Measurements from ENCODE around the gene SRI.

DNA sequence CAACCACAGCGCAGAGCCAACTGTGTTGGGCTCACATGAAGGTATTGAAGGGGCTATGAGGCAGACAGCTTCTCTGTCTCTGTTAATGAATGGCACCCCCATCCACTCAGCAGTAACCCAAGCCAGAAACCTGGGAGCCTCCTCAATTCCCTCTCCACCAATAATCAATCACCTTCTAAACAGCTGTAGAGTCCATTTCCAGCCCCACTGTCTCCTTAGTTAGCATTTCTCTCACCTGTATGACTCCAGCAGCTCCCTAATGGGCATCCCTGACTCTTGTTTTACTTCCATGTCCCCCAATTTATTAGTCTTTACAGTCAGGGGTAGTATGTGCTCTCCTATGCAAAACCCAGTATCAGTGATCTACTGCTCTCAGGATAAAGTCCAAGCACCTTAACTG lies 6.9 kb downstream of the SRI start:
- TF ChIP-seq CTCF (IDR thresholded peaks at IDR 0.05) (no peak), POLR2AphosphoS5 (IDR thresholded peaks at IDR 0.05) (no peak)
